GM18526 (cell line): Measurements from ENCODE around the gene MACROD2.

Source experiments
- POLR2A ChIP-seq: IDR thresholded peaks from 3 replicates; pipeline ENCODE4 v1.6.1; 2011; ENCODE audit not compliant: insufficient read length; ENCODE audit errors: extremely low read depth

Gene MACROD2

DNA sequence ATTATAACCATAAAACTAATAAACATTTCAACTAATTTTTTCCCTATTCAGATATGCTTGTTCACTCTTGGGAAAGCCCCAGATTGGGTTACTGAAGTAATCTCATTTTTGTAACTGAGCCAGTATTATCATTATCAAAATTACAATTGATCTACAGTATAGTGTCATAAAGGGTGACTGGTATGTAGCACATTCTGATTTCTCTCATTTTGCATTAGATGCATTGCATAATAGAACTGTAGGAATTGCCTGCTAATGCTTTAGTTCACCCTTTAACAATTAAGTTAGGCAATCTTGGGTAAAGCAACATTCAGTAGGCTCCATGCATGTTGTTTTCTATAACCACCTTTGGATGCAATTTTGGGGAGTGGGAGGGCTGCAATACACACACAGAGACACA is 492.9 kb downstream of the MACROD2 start:
- no peak for TF ChIP-seq POLR2A

DNA sequence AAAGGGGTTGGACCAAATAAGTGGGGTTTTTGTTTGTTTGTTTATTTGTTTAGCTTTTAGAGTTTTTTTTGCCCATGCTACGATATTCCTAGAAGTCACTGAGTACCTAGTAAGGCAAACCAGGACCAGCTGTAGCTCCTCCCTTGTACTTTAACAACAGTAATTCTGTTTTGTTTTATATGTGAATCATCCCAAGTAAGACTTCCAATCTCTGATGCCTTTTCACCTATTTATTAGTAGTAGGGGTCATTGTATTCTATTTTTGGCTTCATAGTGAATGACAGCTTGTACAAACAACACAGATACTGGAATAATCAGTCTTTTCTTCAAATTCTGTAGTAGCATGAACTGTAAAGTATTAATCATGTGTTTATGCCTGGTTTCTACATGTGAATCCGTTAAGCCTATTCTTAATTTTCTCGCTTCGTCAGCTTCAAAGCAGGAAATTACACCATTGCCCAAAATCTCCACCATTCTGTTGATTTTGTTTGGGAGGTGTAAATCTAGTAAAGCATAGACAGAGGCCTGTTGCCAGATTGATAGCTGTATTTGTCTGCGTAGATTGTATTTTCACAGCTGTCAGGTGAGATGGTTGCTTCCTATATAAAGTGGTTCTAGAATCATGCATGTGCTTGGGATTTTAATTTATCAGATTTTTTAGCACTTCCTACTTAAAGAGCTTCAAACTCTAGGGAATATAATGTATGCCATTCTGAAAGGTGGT is 493.6 kb downstream of the MACROD2 start:
- TF ChIP-seq POLR2A = no peak

DNA sequence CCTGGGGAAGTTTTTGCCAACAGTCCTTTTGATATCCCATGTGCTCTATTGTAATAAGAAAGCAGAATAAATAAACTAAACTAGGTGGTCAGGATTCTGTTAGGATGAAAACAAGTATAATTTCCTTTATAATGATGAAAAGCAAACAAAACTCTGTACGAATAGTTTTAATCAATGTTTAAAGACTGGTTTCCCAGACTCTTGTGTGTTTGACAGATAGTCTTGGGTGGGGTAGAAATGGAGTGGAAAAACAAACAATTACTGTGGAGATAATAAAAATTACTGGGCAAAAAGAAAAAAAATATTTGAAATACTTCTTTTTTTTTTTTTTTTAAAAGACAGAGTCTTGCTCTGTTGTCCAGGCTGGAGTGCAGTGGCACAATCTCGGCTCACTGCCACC is 494.2 kb downstream of the MACROD2 start:
- no peak for TF ChIP-seq POLR2A

DNA sequence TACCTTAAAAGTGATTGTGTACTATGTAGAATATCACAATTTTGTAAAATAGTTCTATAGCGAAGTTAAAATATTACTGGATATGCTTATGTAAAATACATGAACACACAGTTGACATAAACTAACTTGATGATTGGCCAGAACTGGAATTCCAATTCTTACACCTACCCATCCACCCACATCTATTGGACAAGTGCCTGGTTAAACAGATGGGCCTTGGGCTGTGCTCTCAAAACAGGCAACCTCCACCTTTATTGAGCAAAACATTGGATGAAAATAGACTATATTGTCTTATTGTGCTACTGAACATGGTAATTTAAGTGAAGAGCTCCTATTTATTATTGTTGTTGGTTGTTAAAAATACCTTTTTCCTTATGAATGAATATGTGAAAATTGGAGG is 496.1 kb downstream of the MACROD2 start:
- no peak for TF ChIP-seq POLR2A

DNA sequence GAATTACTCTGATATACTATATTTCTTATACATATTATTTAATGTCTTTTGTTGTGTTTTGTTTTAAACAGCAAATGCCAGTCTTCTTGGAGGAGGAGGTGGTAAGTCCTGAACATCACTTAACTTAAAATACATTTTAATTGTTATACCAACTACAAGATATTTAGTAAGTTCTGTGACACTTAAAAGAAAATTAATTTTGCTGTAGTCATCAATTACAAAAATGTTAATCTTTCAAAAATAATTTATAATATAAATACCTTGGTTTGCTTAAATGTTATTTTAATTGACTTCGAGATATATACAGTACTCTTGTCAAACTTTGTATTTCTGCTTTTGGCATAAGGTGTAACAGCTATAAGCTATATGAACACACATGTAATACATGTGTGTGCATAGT is 498.1 kb downstream of the MACROD2 start:
- no peak for TF ChIP-seq POLR2A

DNA sequence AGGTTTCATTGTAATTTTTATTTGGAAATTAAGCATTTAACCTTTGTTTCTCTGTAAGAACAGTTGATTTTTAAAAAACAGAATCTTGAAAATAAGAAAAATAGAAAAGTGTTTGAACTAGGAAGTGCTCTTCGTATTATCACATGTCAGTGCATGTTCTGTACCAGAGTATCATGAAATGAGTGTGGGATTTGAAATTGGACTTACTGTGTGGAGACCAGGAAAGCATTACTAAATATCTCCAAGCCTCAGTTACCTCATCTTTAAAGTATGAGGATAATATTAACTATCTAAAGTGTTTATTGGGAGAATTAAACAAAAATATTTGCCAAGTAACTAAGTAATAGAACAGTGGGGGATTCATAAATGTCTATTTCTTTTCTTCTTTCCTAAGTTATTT is 499.0 kb downstream of the MACROD2 start:
- TF ChIP-seq POLR2A = no peak

DNA sequence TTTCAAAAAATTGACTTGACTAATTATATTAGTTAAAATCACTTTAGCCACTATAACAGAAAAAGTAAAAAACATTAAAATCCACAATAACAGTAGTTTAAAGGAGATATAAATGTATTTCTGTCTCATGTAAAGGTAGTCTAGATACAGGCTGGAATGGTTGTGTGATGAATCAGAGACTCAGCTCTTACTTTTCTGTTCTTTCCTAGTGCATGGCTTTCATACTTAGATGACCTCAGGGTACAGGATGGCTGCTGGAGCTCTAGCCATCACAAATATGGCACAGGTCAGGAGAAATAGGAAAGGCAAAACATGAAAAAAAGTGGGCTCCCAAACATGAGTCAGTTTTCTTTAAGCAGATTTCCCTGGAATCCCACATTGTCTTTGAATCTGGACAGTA is 499.8 kb downstream of the MACROD2 start:
- TF ChIP-seq POLR2A = no peak

DNA sequence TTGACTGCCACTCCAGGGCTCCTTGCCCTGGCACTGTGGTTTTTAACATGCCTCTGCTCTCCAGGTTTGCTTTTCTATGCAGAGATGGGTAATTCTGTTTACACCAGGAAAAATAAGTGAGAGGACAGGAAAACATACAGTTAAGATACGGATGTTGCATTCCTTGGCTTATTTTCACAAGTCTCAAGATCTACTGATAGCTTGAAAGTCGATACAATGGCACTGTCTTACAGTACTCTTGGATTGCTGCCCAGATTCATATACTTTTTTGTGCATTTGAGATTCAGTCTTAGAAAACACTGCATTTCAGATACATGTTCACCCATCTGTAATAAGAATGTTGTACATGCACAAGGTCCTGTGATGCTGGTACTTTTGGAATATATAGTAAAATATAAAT is 501.7 kb downstream of the MACROD2 start:
- no peak for TF ChIP-seq POLR2A

DNA sequence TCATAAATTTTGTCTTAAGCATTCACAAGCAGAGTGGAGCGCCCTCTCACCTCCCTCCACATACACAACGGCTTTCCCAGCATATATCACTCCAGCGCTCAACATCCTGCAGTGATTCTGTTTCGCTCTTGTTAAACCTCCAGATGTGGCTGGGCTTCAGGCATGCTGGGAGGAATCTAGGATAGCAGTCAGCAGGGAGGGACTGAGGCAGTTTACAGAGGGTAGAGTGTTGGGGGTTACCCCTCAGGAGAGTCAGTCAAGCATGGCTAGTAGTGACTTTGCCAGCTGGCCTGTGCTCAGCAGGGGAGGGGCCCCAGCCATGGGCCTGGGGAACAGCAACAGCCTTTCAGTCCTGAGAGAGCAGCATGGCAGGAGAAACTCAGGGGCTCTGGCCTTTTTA is 503.5 kb downstream of the MACROD2 start:
- TF ChIP-seq POLR2A = no peak

DNA sequence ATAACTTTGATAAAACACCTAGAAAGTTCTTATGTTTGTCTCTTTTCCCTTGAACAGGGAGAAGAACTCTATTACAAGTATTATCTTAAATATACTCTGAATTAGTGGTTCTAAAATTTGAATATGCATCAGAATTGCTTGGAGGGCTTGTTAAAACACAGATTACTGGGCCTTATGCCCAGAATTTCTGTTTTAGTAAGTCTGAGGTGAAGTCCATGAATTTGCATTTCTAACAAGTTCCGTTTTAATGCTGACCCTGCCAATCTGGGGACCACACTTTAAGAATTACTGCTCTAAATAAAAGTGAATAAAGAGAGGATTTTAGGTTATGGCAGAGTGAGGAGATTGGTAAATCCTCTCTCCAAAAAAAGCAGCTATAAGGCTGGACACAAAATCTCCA is 510.2 kb downstream of the MACROD2 start:
- no peak for TF ChIP-seq POLR2A

DNA sequence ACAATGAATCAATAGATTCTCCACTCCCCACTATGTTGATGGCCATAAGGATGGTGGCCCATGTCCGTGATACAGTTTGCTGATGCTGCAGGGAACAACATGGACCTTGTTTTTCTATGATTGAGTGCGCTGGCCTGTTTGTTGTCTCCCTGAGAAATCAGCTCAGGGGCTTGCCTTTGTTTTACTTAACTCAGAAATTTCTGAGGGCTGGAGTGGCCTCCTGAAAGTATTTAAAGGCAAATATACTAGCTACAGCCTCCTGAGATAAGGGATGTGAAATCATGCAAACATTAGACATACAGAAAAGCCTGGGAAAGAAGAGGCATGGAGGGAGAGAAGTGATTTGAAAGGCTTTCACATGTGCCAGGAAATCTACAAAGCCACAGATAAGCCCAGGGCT is 512.4 kb downstream of the MACROD2 start:
- no peak for TF ChIP-seq POLR2A

DNA sequence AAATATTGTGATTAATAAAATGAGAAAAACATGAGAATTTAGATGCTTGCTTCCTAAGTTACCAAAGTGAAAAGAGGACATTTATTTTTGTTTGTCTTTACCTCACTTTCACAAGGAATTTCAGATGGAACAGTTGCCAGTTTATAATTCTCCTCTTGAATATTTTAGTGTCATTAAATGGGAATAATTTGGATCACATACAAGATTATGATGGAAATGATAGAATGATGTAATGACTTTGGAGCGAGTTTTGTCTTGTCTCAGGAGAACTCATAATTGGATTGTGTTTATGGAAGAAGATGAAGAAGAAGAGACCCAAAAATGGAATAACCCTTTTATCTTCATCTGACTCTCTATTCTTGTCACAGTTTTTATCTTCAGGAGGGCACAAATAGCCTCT is 515.0 kb downstream of the MACROD2 start:
- TF ChIP-seq POLR2A = no peak

DNA sequence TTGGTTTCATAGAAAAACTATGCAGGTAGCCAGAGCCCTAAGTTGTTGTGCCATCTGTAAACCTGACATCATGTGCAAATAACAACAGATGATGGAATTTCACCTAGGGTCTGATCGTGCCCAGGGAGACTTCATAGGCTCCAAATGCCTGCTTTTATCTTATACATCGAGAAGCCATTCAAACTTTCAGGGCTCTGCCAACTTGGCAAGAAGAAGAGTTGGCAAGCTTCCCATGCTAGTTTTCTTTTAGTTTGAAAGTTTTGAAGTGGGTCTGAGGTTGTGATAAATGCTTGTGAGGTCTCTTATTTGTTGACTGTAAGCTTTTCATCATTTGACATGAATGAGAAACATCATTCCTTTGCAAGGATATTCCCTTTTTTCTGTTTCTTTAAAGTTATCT is 517.5 kb downstream of the MACROD2 start:
- TF ChIP-seq POLR2A = no peak

DNA sequence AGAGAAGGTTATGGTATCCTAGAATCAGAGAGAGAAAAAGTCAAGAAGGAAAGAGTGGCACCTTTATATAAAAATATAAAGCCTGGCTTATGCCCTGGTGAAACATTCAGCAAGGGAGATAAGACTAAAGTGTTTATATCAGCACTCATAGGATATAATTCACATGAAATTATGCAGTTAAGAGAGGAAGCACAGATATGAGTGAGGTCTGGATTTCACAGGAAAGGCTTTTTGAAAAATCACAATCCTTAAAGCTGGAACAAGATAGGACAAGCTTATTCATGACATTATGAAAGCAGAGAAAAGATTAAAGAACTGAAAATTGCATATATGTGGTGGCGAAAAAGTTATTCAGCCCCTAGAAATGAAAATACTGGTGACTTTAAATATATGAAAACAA is 523.3 kb downstream of the MACROD2 start:
- no peak for TF ChIP-seq POLR2A

DNA sequence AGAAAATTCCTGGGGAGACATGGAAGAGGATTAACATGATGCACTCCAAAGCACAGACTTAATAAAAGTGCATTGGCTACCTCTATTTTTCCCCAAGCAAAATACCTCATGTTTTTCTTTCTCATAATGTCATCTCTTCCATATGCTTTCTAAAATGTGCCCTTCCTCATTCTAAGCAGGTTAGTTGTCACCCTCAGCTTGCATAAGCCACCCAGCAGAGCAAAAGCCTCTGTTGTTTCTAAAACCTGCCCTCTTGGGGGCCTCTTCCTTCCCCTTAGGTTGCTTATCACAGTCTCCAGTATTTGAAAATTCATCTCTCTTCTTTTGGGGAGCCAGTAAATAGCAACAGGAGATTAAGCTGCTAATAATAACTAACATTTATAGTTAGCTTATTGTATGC is 525.7 kb downstream of the MACROD2 start:
- TF ChIP-seq POLR2A = no peak

DNA sequence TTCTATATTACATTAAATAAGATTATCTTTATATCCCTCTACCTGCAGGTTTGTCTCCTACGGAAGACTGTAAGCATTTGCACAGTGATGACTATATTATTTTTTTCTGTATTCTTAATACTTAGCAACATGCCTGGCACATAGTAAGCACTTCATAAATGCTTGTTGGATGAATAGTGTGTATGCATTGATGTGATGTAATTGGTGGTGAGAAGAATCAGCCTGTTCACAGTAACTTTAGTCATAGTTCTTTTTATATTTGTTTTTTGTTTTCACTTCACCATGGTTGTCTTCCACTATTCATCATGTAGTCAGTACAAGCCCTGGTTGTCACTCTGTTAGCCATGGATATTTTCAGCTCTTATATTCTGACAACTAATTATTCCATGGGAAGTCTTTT is 526.1 kb downstream of the MACROD2 start:
- no peak for TF ChIP-seq POLR2A

DNA sequence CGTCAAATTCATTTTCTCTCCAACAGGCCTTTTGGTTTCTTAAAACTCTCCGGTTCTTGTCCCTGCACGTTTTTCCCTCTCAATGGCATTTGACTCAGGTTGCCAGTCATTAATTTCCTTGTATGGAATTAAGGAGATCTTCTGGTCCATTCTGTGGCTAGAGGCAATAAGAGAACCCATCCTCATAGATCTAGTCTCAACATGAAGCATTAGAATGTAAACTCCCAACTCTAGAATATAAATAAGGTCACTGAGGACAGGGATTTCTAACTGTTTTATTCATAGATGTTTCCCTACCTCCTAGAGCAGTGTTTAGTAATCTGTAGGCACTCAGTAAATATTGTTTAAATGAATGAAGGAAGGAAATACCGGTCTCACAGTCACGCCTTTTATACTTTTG is 527.3 kb downstream of the MACROD2 start:
- no peak for TF ChIP-seq POLR2A
